Heart right ventricle (tissue), 16 donors: ENCODE data around the gene TMEM182. TPM values are rescaled to one million over a fixed set of nuclear protein-coding genes. Genes with fewer than 3 reads are reported as not detected.

Experiments used
- ATAC-seq, 8 donors: fragments of 200-7000 bp; cut with Tn5 transposase; one replicate each; pipeline ENCODE4 v1.9.1; 2020; ENCODE audit warnings: mild to moderate bottlenecking in 8 of 8, moderate library complexity in 8 of 8, moderate number of reproducible peaks in 1 of 8
- DNase-seq, 2 donors: peaks; one replicate each; pipeline ENCODE4 v3.0.0-alpha.2; 2020
- H3K27ac ChIP-seq, 10 donors: fragments of 200-600 bp; sonication (generic) in 2 of 10; one replicate each; pipeline versions ENCODE4 v1.5.0 to v1.8.0; 2020 to 2022; ENCODE audit warnings: mild to moderate bottlenecking in 3 of 10
- H3K27me3 ChIP-seq, 7 donors: fragments of 200-600 bp; one replicate each; pipeline ENCODE4 v1.8.0; 2021 to 2022; ENCODE audit warnings: mild to moderate bottlenecking in 2 of 7
- H3K36me3 ChIP-seq, 9 donors: fragments of 200-600 bp; sonication (generic) in 1 of 9; one replicate each; pipeline versions ENCODE4 v1.5.0 to v1.8.0; 2020 to 2022; ENCODE audit warnings: mild to moderate bottlenecking in 2 of 9
- H3K4me1 ChIP-seq, 9 donors: fragments of 200-600 bp; sonication (generic) in 1 of 9; one replicate each; pipeline versions ENCODE4 v1.5.0 to v1.8.0; 2020 to 2022; ENCODE audit warnings: mild to moderate bottlenecking in 4 of 9
- H3K4me3 ChIP-seq, 10 donors: fragments of 200-600 bp; sonication (generic) in 2 of 10; one replicate each; pipeline versions ENCODE4 v1.5.0 to v1.8.0; 2020 to 2022; ENCODE audit warnings: mild to moderate bottlenecking in 7 of 10, moderate library complexity in 2 of 10
- H3K9me3 ChIP-seq, 11 donors: fragments of 200-600 bp in 10 of 11; sonication (generic) in 2 of 11; one replicate each; pipeline versions ENCODE4 v1.5.0 to v1.8.0; 2013 to 2022; ENCODE audit warnings: mild to moderate bottlenecking in 2 of 11, control low read depth in 1 of 11, moderate library complexity in 1 of 11
- WGBS, 2 donors: extraction: QIAGEN DNeasy Blood & Tissue Kit; methylation state at CpG; one replicate each; pipeline ENCODE4 v1.1.7; 2013; ENCODE audit warnings: inconsistent platforms in 1 of 2; 5-methylcytosine and 5-hydroxymethylcytosine counted together
- intact Hi-C, 10 donors: fragments of 100-400 bp; cut with DNase I; formaldehyde crosslinking; loops; one replicate each; pipeline versions ENCODE4 v1.11.1 to v1.14.2; 2022
- polyA plus RNA-seq, 2 donors: library from polyadenylated mRNA; stranded (reverse); fragments of 200-250 nt; gene quantifications; one replicate each; pipeline ENCODE4 v1.2.3, GENCODE V29; 2013
- total RNA-seq, 10 donors: library from RNA; stranded (reverse); fragmentation: NEBNext Ultra II Directional in 3 of 10; extraction: Animal tissue kit (Norgen Biotek cat#: 25700) in 3 of 10; gene quantifications; one replicate each; pipeline versions ENCODE4 v1.2.1 to v1.2.4, GENCODE V29; 2021 to 2023
- TF ChIP-seq, protein P1 (sequence below), 9 donors: fragments of 200-600 bp; sonication (generic) in 2 of 9; IDR thresholded peaks; one replicate each; pipeline versions ENCODE4 v1.5.0 to v1.8.0; 2021 to 2022; ENCODE audit warnings: antibody characterized with exemption in 9 of 9, mild to moderate bottlenecking in 5 of 9, moderate library complexity in 1 of 9
- donor health status: Arrhythmogenic right ventricular cardiomyopathy.
- donor health status: ischemic (EF 13 %, LVEDD 7.1; RV severe dilation, severe dysfunction).
- donor health status: healthy with polysubstance abuse.
- donor health status: DM: no; HTN: yes; CAD: no.
- donor health status: DM: no; HTN: no; CAD: no.
- donor health status: ischemic (EF 25% LVEDD 6.9; RV normal size, moderate dysfunction).
- donor health status: ischemic (EF 25% LVEDD 5.7; RV mildly dilated, moderate dysfunction).
- donor health status: healthy.
- donor health status: DM: yes; HTN: yes; CAD: no.
- donor health status: Ischemic cardiomyopathy.
- donor health status: ischemic (EF 35%, LVEDD 5.7; RV mildly dilated, moderate dysfunction).
- donor health status: nonischemic (EF 11% LVEDD 7.7; RV severe dilation, severe dysfunction).
- donor health status: DM: yes; HTN: yes; CAD: no.
- donor health status: PGD.
- donor health status: ischemic (EF 29% LVEDD 5.4; RV normal size, mild dysfunction).
- donor health status: nonischemic (EF 23%, LVEDD 6.1; RV moderate dilation, normal function).

The TMEM182 gene
- total and polyA plus RNA-seq, 12 donors = 10.1 to 225 (median 189) TPM

DNA sequence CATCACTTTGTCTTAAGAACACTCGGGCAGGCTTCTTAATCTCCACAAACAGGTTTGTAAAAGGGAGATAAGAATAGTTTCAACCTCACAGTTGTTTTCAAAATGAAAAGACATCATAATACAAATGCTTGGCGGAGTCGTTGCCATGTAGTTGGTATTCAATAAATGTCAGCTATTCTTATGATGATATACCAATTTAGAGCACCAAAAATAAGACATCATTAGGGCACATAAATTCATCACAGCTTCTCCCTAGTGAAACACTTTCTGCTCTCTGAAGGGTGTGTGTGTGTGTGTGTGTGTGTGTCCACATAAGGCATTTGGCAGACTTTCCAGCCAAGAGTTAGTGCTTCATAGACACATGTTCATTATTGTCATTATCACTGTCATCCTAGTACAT is 10.8 kb downstream of the TMEM182 start:
- no peak for DNase-seq
- WGBS, 2 donors = 63 to 75% methylated on average over 3 of the region's 3 CpGs
- Histone ChIP-seq H3K4me3 (no peak overlapping the region), H3K27ac (peak overlapping the region in 5 of 10 donors; percentile 22 to 78 (median 42)), H3K27me3 (no peaks in the 10 kb centered on the region), H3K36me3 (peaks cover 0 to 26% (median 0%) of the 10 kb centered on the region in 9 donors), H3K9me3 (no peaks in the 10 kb centered on the region), H3K4me1 (peaks cover 0 to 31% (median 15%) of the 10 kb centered on the region in 9 donors)
- ATAC-seq = peak in 2 of 8 donors; percentile 20 to 22
- intact Hi-C loops = no loop called here
- TF ChIP-seq, protein P1, sequence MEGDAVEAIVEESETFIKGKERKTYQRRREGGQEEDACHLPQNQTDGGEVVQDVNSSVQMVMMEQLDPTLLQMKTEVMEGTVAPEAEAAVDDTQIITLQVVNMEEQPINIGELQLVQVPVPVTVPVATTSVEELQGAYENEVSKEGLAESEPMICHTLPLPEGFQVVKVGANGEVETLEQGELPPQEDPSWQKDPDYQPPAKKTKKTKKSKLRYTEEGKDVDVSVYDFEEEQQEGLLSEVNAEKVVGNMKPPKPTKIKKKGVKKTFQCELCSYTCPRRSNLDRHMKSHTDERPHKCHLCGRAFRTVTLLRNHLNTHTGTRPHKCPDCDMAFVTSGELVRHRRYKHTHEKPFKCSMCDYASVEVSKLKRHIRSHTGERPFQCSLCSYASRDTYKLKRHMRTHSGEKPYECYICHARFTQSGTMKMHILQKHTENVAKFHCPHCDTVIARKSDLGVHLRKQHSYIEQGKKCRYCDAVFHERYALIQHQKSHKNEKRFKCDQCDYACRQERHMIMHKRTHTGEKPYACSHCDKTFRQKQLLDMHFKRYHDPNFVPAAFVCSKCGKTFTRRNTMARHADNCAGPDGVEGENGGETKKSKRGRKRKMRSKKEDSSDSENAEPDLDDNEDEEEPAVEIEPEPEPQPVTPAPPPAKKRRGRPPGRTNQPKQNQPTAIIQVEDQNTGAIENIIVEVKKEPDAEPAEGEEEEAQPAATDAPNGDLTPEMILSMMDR (IDR thresholded peaks at IDR 0.05) = no peak

DNA sequence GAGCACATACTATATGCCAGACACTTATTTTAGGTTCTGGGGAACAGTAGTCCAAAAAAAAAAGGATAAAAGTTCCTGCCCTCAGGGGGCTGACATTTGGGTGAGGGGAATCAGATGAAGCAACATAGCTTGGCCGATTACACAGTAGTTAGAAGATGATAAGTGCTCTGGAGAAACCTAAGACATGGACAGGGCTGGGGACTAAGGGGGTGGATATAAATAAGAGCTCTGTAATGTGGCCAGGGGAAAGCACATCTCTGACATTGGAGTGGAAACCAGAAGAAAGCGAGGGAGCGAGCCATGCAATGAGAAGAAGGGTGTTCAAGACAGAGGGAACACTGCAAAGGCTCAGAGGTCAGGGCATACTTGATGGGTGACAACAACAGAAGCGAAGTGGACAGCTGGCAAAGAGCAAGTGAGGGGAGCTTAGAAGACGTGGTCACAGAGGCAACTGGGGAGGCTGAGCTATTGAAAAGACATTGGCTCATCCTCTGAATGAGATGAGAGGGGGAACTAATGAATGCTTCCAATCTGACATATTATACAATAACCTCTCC is 11.4 kb downstream of the TMEM182 start:
- DNase-seq (no peak), ATAC-seq (peak in 5 of 8 donors; percentile 14 to 62 (median 25))
- no peak overlapping the region for H3K4me3 ChIP-seq
- H3K4me1 ChIP-seq = peaks cover 0 to 31% (median 15%) of the 10 kb centered on the region in 9 donors
- H3K36me3 ChIP-seq = peaks cover 0 to 22% (median 0%) of the 10 kb centered on the region in 9 donors
- H3K27me3 ChIP-seq = no peaks in the 10 kb centered on the region
- H3K27ac ChIP-seq = peak overlapping the region in 4 of 10 donors; percentile 17 to 78 (median 31)
- TF ChIP-seq, protein P1 (IDR thresholded peaks at IDR 0.05) = no peak
- 60 to 67% methylated on average over 5 of the region's 5 CpGs for WGBS, 2 donors
- no peaks in the 10 kb centered on the region for H3K9me3 ChIP-seq
- intact Hi-C loops = no loop called here

DNA sequence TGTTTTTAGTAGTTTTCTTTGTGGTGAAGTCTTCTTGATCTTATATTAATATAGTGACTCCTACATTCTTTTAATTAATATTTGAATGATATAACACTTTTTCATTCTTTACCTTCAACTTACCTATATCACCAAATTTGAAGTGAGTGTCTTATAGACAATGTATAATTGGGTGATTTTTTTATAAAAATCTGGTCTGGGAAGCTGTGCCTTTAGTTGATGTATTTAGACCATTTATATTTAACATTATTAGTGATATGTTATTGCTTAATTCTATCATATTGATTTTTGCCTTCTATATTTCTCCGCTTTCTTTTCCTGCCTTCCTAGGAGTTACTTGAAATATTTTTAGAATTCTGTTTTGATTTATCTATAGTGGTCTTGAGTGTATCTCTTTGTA is 16.4 kb downstream of the TMEM182 start:
- Histone ChIP-seq H3K9me3 (no peaks in the 10 kb centered on the region), H3K4me3 (no peak overlapping the region), H3K4me1 (peaks cover 0 to 31% (median 6%) of the 10 kb centered on the region in 9 donors), H3K27me3 (no peaks in the 10 kb centered on the region), H3K36me3 (peaks cover 0 to 10% (median 0%) of the 10 kb centered on the region in 9 donors), H3K27ac (no peak overlapping the region)
- intact Hi-C loops = no loop called here
- WGBS, 2 donors = 97 to 100% methylated on average over 1 of the region's 1 CpG
- DNase-seq (no peak), ATAC-seq (no peak)
- TF ChIP-seq, protein P1 (IDR thresholded peaks at IDR 0.05) = no peak

DNA sequence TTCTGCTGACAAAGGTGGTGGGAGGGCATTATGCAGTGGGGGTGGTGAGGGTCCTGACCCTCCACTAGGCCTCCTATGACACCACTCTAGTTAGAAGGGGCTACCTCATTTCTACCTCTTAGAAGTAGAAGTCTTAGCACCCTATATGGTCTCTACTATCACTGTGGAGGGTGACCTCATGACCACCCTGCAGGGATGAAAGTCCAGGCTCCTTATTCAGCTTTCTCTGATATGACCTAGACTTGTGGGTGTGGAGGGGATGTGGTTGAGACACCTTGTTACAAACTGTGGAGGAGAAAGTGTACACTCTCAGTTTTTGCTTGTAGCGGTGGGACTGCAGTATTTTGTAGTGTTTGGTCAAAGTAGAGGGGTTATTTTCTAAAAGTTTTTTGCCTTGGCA is 18.6 kb downstream of the TMEM182 start:
- Histone ChIP-seq H3K4me3 (no peak overlapping the region), H3K27me3 (no peaks in the 10 kb centered on the region), H3K4me1 (peaks cover 0 to 47% (median 21%) of the 10 kb centered on the region in 9 donors), H3K9me3 (no peaks in the 10 kb centered on the region), H3K36me3 (peaks cover 0 to 10% (median 0%) of the 10 kb centered on the region in 9 donors), H3K27ac (peak overlapping the region in 1 of 10 donors; percentile 37)
- intact Hi-C loops = no loop called here
- ATAC-seq (peak in 1 of 8 donors; percentile 50), DNase-seq (no peak)
- TF ChIP-seq, protein P1 (IDR thresholded peaks at IDR 0.05) = no peak
- WGBS, 2 donors = 100% methylated on average over 1 of the region's 1 CpG
